Smooth muscle cell (in vitro differentiated cells): ENCODE data around the gene PDE4D. TPM values are rescaled to one million over a fixed set of nuclear protein-coding genes. Genes with fewer than 3 reads are reported as not detected.

ENCODE experiments used
- DNase-seq: peaks from one replicate; lab custom pipeline; 2025; ENCODE audit not compliant: unreplicated experiment; lab: John Stamatoyannopoulos, UW
- H2AFZ ChIP-seq: fragments of 200-600 bp; sonication (generic); 2 replicates; pipeline ENCODE4 v1.6.0; 2016; ENCODE audit warnings: antibody characterized with exemption, low read depth, mild to moderate bottlenecking
- H3F3A ChIP-seq: fragments of 200-600 bp; sonication (generic); 2 replicates; pipeline ENCODE4 v1.6.0; 2017; ENCODE audit warnings: antibody characterized with exemption, low read depth
- H3K27ac ChIP-seq: fragments of 200-600 bp; sonication (generic); 2 replicates; pipeline ENCODE4 v1.5.1; 2016; ENCODE audit warnings: low read depth, mild to moderate bottlenecking
- H3K27me3 ChIP-seq: fragments of 200-600 bp; sonication (generic); 2 replicates; pipeline ENCODE4 v1.6.1; 2016; ENCODE audit warnings: low read depth, mild to moderate bottlenecking
- H3K36me3 ChIP-seq: fragments of 200-600 bp; sonication (generic); 2 replicates; pipeline ENCODE4 v1.5.1; 2016; ENCODE audit warnings: low read depth
- H3K4me1 ChIP-seq: fragments of 200-600 bp; sonication (generic); 2 replicates; pipeline ENCODE4 v1.5.1; 2016; ENCODE audit warnings: low read depth
- H3K4me2 ChIP-seq: fragments of 200-600 bp; sonication (generic); 2 replicates; pipeline ENCODE4 v1.6.0; 2016; ENCODE audit warnings: mild to moderate bottlenecking
- H3K4me3 ChIP-seq: fragments of 200-600 bp; sonication (generic); 2 replicates; pipeline ENCODE4 v1.5.1; 2016; ENCODE audit warnings: mild to moderate bottlenecking
- H3K79me2 ChIP-seq: fragments of 200-600 bp; sonication (generic); 2 replicates; pipeline ENCODE4 v1.6.0; 2016; ENCODE audit warnings: low read depth, mild to moderate bottlenecking
- H3K9ac ChIP-seq: fragments of 200-600 bp; sonication (generic); 2 replicates; pipeline ENCODE4 v1.6.0; 2016; ENCODE audit warnings: low read depth
- H3K9me3 ChIP-seq: fragments of 200-600 bp; sonication (generic); replicated peaks from 2 replicates; pipeline ENCODE4 v1.5.1; 2016; ENCODE audit warnings: low read depth
- H4K20me1 ChIP-seq: fragments of 200-600 bp; sonication (generic); 2 replicates; pipeline ENCODE4 v1.6.0; 2016; ENCODE audit warnings: low read depth
- WGBS: methylation state at CpG from one replicate; pipeline ENCODE4 v1.1.7; 2016; ENCODE audit warnings: low lambda C conversion rate; 5-methylcytosine and 5-hydroxymethylcytosine counted together
- polyA plus RNA-seq: library from polyadenylated mRNA; unstranded; fragments of >200 nt; fragmentation: Nextera tagmentation; extraction: Ambion mirVana; gene quantifications from 2 replicates; pipeline ENCODE4 v1.2.1, GENCODE V29; 2016
- total RNA-seq: library from RNA; depleted of rRNA; stranded (reverse); fragments of >200 nt; gene quantifications from 2 replicates; pipeline ENCODE4 v1.2.3, GENCODE V29; 2014
- TF ChIP-seq, protein P1 (sequence below): fragments of 200-600 bp; sonication (generic); IDR thresholded peaks from 2 replicates; pipeline ENCODE4 v1.5.1; 2017; ENCODE audit warnings: borderline replicate concordance, mild to moderate bottlenecking, antibody characterized with exemption; ENCODE audit not compliant: insufficient read depth, poor library complexity, severe bottlenecking

The PDE4D gene
- total and polyA plus RNA-seq, 2 experiments from 2014 or later = 16.4 to 61.0 TPM

GRCh38 chr5:59267033-59267432, 626.5 kb downstream of the PDE4D start:
- no peak for DNase-seq
- Histone ChIP-seq H3K4me1 (peaks cover 9% of the 10 kb centered on the region), H2AFZ (no peak overlapping the region), H3K9me3 (no peaks in the 10 kb centered on the region), H3K36me3 (no peaks in the 10 kb centered on the region), H3K4me2 (no peak overlapping the region), H3K27me3 (no peaks in the 10 kb centered on the region), H4K20me1 (peaks cover 15% of the 10 kb centered on the region), H3K4me3 (no peak overlapping the region), H3F3A (no peaks in the 10 kb centered on the region), H3K27ac (no peak overlapping the region), H3K9ac (no peak overlapping the region), H3K79me2 (peaks cover 11% of the 10 kb centered on the region)
- TF ChIP-seq, protein P1, sequence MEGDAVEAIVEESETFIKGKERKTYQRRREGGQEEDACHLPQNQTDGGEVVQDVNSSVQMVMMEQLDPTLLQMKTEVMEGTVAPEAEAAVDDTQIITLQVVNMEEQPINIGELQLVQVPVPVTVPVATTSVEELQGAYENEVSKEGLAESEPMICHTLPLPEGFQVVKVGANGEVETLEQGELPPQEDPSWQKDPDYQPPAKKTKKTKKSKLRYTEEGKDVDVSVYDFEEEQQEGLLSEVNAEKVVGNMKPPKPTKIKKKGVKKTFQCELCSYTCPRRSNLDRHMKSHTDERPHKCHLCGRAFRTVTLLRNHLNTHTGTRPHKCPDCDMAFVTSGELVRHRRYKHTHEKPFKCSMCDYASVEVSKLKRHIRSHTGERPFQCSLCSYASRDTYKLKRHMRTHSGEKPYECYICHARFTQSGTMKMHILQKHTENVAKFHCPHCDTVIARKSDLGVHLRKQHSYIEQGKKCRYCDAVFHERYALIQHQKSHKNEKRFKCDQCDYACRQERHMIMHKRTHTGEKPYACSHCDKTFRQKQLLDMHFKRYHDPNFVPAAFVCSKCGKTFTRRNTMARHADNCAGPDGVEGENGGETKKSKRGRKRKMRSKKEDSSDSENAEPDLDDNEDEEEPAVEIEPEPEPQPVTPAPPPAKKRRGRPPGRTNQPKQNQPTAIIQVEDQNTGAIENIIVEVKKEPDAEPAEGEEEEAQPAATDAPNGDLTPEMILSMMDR = no peak
- 44% methylated on average over 1 of the region's 1 CpG for whole genome bisulfite sequencing

- H3K27ac ChIP-seq = no peak overlapping the region
- WGBS = 73% methylated on average over 3 of the region's 3 CpGs
- no peak for DNase-seq
Measured at GRCh38 chr5:59266410-59266809, 627.1 kb downstream of the PDE4D start.

GRCh38 chr5:59264639-59265245, 628.8 kb downstream of the PDE4D start:
- Histone ChIP-seq H2AFZ (no peak overlapping the region), H3K4me3 (no peak overlapping the region), H3K4me1 (peaks cover 9% of the 10 kb centered on the region), H3K36me3 (no peaks in the 10 kb centered on the region), H3K9ac (no peak overlapping the region), H4K20me1 (peaks cover 14% of the 10 kb centered on the region), H3F3A (no peaks in the 10 kb centered on the region), H3K27me3 (no peaks in the 10 kb centered on the region), H3K79me2 (peaks cover 15% of the 10 kb centered on the region), H3K4me2 (peak overlapping the region; percentile 18), H3K9me3 (no peaks in the 10 kb centered on the region), H3K27ac (peak overlapping the region; percentile 8)
- TF ChIP-seq, protein P1 = no peak
- 32% methylated on average over 4 of the region's 4 CpGs for whole genome bisulfite sequencing
- DNase-seq = no peak

More at GRCh38 chr5:59266410-59266809, 627.1 kb downstream of the PDE4D start:
- peaks cover 18% of the 10 kb centered on the region for H4K20me1 ChIP-seq
- peaks cover 15% of the 10 kb centered on the region for H3K79me2 ChIP-seq
- H3F3A ChIP-seq = no peaks in the 10 kb centered on the region
- H3K4me3 ChIP-seq = no peak overlapping the region
- TF ChIP-seq, protein P1 = no peak
- no peaks in the 10 kb centered on the region for H3K9me3 ChIP-seq
- H3K9ac ChIP-seq = no peak overlapping the region
- no peaks in the 10 kb centered on the region for H3K36me3 ChIP-seq
- H3K27me3 ChIP-seq = no peaks in the 10 kb centered on the region
- H3K4me2 ChIP-seq = no peak overlapping the region
- H3K4me1 ChIP-seq = peaks cover 9% of the 10 kb centered on the region
- H2AFZ ChIP-seq = no peak overlapping the region

DNA sequence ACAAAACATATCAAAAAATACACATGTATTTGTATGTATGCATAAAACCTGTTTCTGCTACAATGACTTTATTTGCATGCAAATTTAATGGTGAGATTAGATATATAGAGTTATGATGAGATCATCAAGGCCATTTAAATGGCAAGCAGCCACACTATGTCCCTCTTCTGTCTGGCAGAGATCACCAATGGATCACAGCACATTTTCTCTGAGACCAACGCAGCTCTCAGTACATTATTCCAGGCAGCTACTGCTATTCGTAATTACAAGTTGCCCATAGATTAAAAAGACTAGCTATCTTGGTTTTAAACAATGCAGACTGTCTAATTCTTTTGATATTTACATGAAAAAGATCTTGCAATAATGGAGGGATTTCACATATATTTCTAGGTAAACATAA, 629.5 kb downstream of the PDE4D start:
- no peak overlapping the region for H2AFZ ChIP-seq
- WGBS = 70% methylated on average over 2 of the region's 2 CpGs
- peaks cover 15% of the 10 kb centered on the region for H3K79me2 ChIP-seq
- H3K4me1 ChIP-seq = peaks cover 9% of the 10 kb centered on the region
- H3K9me3 ChIP-seq = no peaks in the 10 kb centered on the region
- no peaks in the 10 kb centered on the region for H3K27me3 ChIP-seq
- no peaks in the 10 kb centered on the region for H3F3A ChIP-seq
- no peak overlapping the region for H3K4me3 ChIP-seq
- H3K27ac ChIP-seq = peak overlapping the region; percentile 8
- no peaks in the 10 kb centered on the region for H3K36me3 ChIP-seq
- no peak for DNase-seq
- H4K20me1 ChIP-seq = peaks cover 9% of the 10 kb centered on the region
- TF ChIP-seq, protein P1 = no peak
- no peak overlapping the region for H3K9ac ChIP-seq
- H3K4me2 ChIP-seq = peak overlapping the region; percentile 18
